SIG-M5 treated with dmso at 0.1 percent for 504 hours (cell line): ENCODE data around the gene CTBP1.
"Not testable (repeated sequence)": the region's sequence is repeated elsewhere in the genome, so short reads cannot be mapped to it uniquely, and the experiment has no call there.

Experiments used
- DNase-seq: peaks from one replicate; lab custom pipeline; 2025; ENCODE audit not compliant: unreplicated experiment; lab: John Stamatoyannopoulos, UW

Gene CTBP1

GRCh38 chr4:1248245-1249147, at the start of gene CTBP1:
Gene CTBP1, minus strand, starts transcription at chr4:1249130. Its CDS starts 7,799 bp downstream, at chr4:1241331.
- DNase-seq = peak; percentile 61

- DNase-seq = no peak
Measured at GRCh38 chr4:1298461-1298860, 49.5 kb upstream of the CTBP1 start.

- no peak for DNase-seq
Measured at GRCh38 chr4:1297456-1298325, 48.8 kb upstream of the CTBP1 start.

GRCh38 chr4:1297023-1297395, 48.1 kb upstream of the CTBP1 start:
- no peak for DNase-seq

- no peak for DNase-seq
Measured at GRCh38 chr4:1296324-1297022, 47.5 kb upstream of the CTBP1 start.

GRCh38 chr4:1295405-1296055, 46.6 kb upstream of the CTBP1 start:
- no peak for DNase-seq

GRCh38 chr4:1294891-1295290, 46.0 kb upstream of the CTBP1 start:
- DNase-seq = no peak

GRCh38 chr4:1294424-1294823, 45.5 kb upstream of the CTBP1 start:
- DNase-seq = no peak

- DNase-seq = no peak
Measured at GRCh38 chr4:1293991-1294390, 45.1 kb upstream of the CTBP1 start.

- DNase-seq = no peak
Measured at GRCh38 chr4:1293531-1293941, 44.6 kb upstream of the CTBP1 start.

- not testable (repeated sequence) for DNase-seq
Measured at GRCh38 chr4:1292703-1293011, 43.7 kb upstream of the CTBP1 start.

- DNase-seq = no peak
Measured at GRCh38 chr4:1291996-1292702, 43.2 kb upstream of the CTBP1 start.

GRCh38 chr4:1291091-1291490, 42.2 kb upstream of the CTBP1 start:
- no peak for DNase-seq

GRCh38 chr4:1290165-1290977, 41.4 kb upstream of the CTBP1 start:
- DNase-seq = no peak

GRCh38 chr4:1289207-1290164, 40.6 kb upstream of the CTBP1 start, which contains the start of gene MAEA:
Gene MAEA, plus strand, starts transcription at chr4:1289891. Its CDS starts 23 bp downstream, at chr4:1289914.
- DNase-seq = peak; percentile 95

- no peak for DNase-seq
Measured at GRCh38 chr4:1288786-1289185, 39.9 kb upstream of the CTBP1 start.

- DNase-seq = peak; percentile 28
Measured at GRCh38 chr4:1285790-1286553, 37.0 kb upstream of the CTBP1 start.
